Suprapubic skin (tissue), 4 donors: Measurements from ENCODE around the gene CDH4.

Experiments
- EP300 ChIP-seq: sonication (generic); formaldehyde crosslinking; IDR thresholded peaks from one replicate; pipeline ENCODE4 v1.6.1; 2017; ENCODE audit warnings: antibody characterized with exemption
- POLR2A ChIP-seq, 2 donors: fragments of 450-650 bp; IDR thresholded peaks; one replicate each; pipeline ENCODE4 v1.6.1; 2017; ENCODE audit warnings: antibody characterized with exemption in 2 of 2, mild to moderate bottlenecking in 2 of 2, moderate library complexity in 2 of 2
- POLR2AphosphoS5 ChIP-seq, 3 donors: sonication (generic); formaldehyde crosslinking; IDR thresholded peaks; one replicate each; pipeline ENCODE4 v1.6.1; 2017; ENCODE audit warnings: antibody characterized with exemption in 3 of 3
- TF ChIP-seq, protein P1 (sequence below), 2 donors: fragments of 200-600 bp in 1 of 2; fragments of 450-650 bp in 1 of 2; sonication (generic) in 1 of 2; IDR thresholded peaks; one replicate each; pipeline ENCODE4 v1.5.1; 2016 to 2019; ENCODE audit warnings: antibody characterized with exemption in 2 of 2, mild to moderate bottlenecking in 1 of 2, moderate library complexity in 1 of 2

GRCh38 chr20:61978491-61978890, 726.4 kb downstream of the CDH4 start:
- TF ChIP-seq, protein P1, sequence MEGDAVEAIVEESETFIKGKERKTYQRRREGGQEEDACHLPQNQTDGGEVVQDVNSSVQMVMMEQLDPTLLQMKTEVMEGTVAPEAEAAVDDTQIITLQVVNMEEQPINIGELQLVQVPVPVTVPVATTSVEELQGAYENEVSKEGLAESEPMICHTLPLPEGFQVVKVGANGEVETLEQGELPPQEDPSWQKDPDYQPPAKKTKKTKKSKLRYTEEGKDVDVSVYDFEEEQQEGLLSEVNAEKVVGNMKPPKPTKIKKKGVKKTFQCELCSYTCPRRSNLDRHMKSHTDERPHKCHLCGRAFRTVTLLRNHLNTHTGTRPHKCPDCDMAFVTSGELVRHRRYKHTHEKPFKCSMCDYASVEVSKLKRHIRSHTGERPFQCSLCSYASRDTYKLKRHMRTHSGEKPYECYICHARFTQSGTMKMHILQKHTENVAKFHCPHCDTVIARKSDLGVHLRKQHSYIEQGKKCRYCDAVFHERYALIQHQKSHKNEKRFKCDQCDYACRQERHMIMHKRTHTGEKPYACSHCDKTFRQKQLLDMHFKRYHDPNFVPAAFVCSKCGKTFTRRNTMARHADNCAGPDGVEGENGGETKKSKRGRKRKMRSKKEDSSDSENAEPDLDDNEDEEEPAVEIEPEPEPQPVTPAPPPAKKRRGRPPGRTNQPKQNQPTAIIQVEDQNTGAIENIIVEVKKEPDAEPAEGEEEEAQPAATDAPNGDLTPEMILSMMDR (IDR thresholded peaks at IDR 0.05), result no peak
- TF ChIP-seq POLR2A (IDR thresholded peaks at IDR 0.05) (no peak), POLR2AphosphoS5 (IDR thresholded peaks at IDR 0.05) (no peak), EP300 (no peak)
